GM06990 (cell line): Measurements from ENCODE around the gene TFE3.

Experiments used
- DNase-seq: peaks from one replicate; pipeline ENCODE4 v3.0.0-alpha.2; 2011; ENCODE audit not compliant: insufficient read length; ENCODE audit errors: extremely low read depth
- H3K27me3 ChIP-seq: replicated peaks from 2 replicates; pipeline ENCODE4 v1.6.0; 2011; ENCODE audit warnings: low read length; ENCODE audit not compliant: control insufficient read depth, insufficient read depth
- H3K36me3 ChIP-seq: 2 replicates; pipeline ENCODE4 v1.5.1; 2011; ENCODE audit warnings: low read length; ENCODE audit not compliant: control insufficient read depth, insufficient read depth
- H3K4me3 ChIP-seq: replicated peaks from 2 replicates; pipeline ENCODE4 v1.5.1; 2011; ENCODE audit warnings: low read depth, mild to moderate bottlenecking, control low read depth, low read length
- CTCF ChIP-seq: IDR thresholded peaks from 2 replicates; pipeline ENCODE4 v1.5.1; 2011; ENCODE audit warnings: low read length, control low read depth, mild to moderate bottlenecking, inconsistent platforms; ENCODE audit not compliant: insufficient read depth, poor library complexity, severe bottlenecking

Gene TFE3

DNA sequence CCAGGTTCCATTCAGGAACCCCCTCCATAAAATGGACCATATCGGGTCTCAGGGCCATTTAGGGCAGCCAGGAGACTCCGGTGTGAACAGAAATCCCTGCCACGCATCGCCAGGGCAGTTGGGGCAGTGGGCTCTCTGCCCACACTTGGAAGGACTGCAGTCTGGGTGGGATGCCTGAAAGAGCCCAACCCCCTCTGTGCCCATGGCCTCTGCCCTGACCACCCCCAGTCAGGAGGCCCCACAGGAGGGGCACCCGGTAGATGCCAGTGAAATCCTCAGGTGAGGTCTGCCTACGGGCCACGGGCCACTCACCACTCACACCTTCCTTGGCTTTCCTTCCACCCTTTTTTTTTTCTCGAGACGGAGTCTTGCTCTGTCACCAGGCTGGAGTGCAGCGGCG lies 25.9 kb upstream of the TFE3 start:
- H3K4me3 ChIP-seq, result no peak overlapping the region
- DNase-seq, result no peak
- no peak for TF ChIP-seq CTCF
- H3K36me3 ChIP-seq, result no peaks in the 10 kb centered on the region
- no peaks in the 10 kb centered on the region for H3K27me3 ChIP-seq

GRCh38 chrX:49067285-49068120 lies 24.3 kb upstream of the TFE3 start:
- no peak for DNase-seq
- no peak for TF ChIP-seq CTCF

DNA sequence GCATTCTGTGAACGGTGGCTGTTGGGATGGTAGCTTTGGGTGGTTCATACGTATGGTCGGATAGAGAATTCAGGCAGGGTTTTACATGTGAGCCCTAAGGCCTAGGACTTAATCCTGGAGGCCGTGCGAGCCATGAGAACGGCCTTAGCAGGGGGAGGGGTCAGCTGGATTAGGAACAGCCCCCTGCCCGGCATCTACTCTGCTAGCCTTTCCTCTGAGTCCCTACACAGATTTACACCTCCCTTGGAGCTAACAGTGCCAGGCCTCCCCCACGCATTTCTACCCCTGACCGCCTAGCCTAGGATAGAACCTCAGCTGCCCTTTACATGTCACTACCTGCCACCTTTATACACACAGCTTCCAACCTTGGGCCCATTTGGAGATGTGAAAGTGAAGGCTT lies 23.5 kb upstream of the TFE3 start:
- Histone ChIP-seq H3K27me3 (no peaks in the 10 kb centered on the region), H3K36me3 (no peaks in the 10 kb centered on the region), H3K4me3 (no peak overlapping the region)
- TF ChIP-seq CTCF, result no peak
- no peak for DNase-seq

More at GRCh38 chrX:49067285-49068120, 24.3 kb upstream of the TFE3 start:
- H3K4me3 ChIP-seq, result no peak overlapping the region
- no peaks in the 10 kb centered on the region for H3K27me3 ChIP-seq
- H3K36me3 ChIP-seq, result no peaks in the 10 kb centered on the region

DNA sequence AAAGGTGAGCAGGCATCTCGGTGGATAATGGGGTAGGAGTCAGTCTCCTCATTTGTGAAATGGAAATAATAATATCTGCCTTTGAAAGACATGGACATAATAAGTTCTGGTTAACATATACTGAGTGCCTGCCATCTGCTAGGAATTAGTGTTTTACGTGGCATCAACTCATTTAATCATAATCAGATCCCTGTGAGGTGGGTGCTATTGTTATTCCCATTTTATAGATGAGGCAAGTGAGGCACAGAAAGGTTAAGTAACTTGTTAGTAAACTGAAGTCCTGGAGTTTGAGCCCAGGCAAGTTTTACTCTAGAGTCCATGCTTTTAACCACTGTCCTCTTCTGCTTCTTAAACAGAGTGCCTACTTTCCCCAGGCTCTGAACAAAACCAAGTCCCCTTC lies 23.1 kb upstream of the TFE3 start:
- DNase-seq, result no peak
- Histone ChIP-seq H3K27me3 (no peaks in the 10 kb centered on the region), H3K36me3 (no peaks in the 10 kb centered on the region), H3K4me3 (no peak overlapping the region)
- no peak for TF ChIP-seq CTCF

DNA sequence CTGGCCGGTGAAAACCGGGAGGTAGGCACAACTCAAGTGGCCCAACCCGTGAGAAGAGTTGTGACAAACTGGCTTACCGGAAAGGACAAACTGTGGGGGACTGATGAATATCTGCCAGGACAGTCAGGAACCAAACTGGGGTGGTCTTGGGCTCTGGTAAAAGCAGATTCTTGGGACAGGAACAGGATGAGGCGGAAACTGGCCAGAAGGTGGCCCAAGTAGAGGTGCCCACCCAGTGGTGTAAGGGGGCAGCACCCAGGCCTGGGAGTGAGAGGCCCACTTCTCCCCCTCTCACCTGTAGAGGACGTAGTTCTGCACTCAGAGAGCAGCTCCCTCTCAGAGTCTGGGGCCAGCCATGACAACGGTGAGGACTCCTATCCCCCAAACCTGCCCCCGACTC lies 21.6 kb upstream of the TFE3 start:
- no peaks in the 10 kb centered on the region for H3K27me3 ChIP-seq
- H3K36me3 ChIP-seq, result no peaks in the 10 kb centered on the region
- no peak for DNase-seq
- TF ChIP-seq CTCF, result no peak
- no peak overlapping the region for H3K4me3 ChIP-seq
